Naive thymus-derived CD8-positive, alpha-beta T cell (primary cell): ENCODE measurements around the gene CTSH. TPM values are rescaled to one million over a fixed set of nuclear protein-coding genes. Genes with fewer than 3 reads are reported as not detected.

ENCODE experiments used
- ATAC-seq, 2 donors: fragments of 150-1000 bp; cut with Tn5 transposase in 1 of 2; sonication (Bioruptor Pico), chemical (Tn5 transposase) in 1 of 2; 1 replicate in 1 of 2; 2 replicates in 1 of 2; pipeline ENCODE4 v1.10.0; 2021; ENCODE audit warnings: mild to moderate bottlenecking in 2 of 2, moderate library complexity in 2 of 2
- POLR2A ChIA-PET: fragments of 350-600 bp; sonication (Branson Sonifier 250); formaldehyde crosslinking; loops from one replicate; lab custom pipeline; 2021; ENCODE audit warnings: antibody characterized with exemption; lab: Charles Lee
- DNase-seq, 10 donors: peaks; one replicate each; pipeline versions ENCODE4 v3.0.0 to v3.0.0-alpha.2; 2020 to 2022
- H3K27ac Mint-ChIP-seq, 10 donors: one replicate each; pipeline ENCODE4 v1.8.0; 2020 to 2022; ENCODE audit warnings: mild to moderate bottlenecking in 10 of 10, mixed read lengths in 10 of 10, moderate library complexity in 4 of 10, inconsistent platforms in 1 of 10
- H3K27me3 Mint-ChIP-seq, 5 donors: one replicate each; pipeline ENCODE4 v1.8.0; 2021 to 2022; ENCODE audit warnings: mixed read lengths in 5 of 5
- H3K36me3 Mint-ChIP-seq, 3 donors: one replicate each; pipeline ENCODE4 v1.8.0; 2020 to 2022; ENCODE audit warnings: mixed read lengths in 3 of 3, mild to moderate bottlenecking in 2 of 3, inconsistent platforms in 1 of 3
- H3K4me1 Mint-ChIP-seq, 4 donors: one replicate each; pipeline ENCODE4 v1.8.0; 2021 to 2022; ENCODE audit warnings: mixed read lengths in 4 of 4
- H3K4me3 Mint-ChIP-seq, 10 donors: one replicate each; pipeline ENCODE4 v1.8.0; 2020 to 2022; ENCODE audit warnings: mild to moderate bottlenecking in 10 of 10, mixed read lengths in 10 of 10, moderate library complexity in 6 of 10, inconsistent platforms in 1 of 10
- H3K9me3 Mint-ChIP-seq, 9 donors: one replicate each; pipeline ENCODE4 v1.8.0; 2020 to 2022; ENCODE audit warnings: mixed read lengths in 9 of 9, mild to moderate bottlenecking in 3 of 9, inconsistent platforms in 1 of 9, moderate library complexity in 1 of 9
- polyA plus RNA-seq, 3 donors: library from polyadenylated mRNA; unstranded; fragments of 300-500 nt; fragmentation: Illumina TruSeq; gene quantifications; one replicate each; pipeline ENCODE4 v1.2.3, GENCODE V29; 2021
- total RNA-seq, 8 experiments: library from RNA in 2 of 8; stranded (reverse) in 2 of 8; gene quantifications; one replicate each; pipeline ENCODE4 v1.2.3 and lab custom pipeline; 2021 to 2026

The CTSH gene
- total and polyA plus RNA-seq, 5 experiments from 2014 or later = 3.6 to 7.9 (median 5.8) TPM

- Mint-ChIP-seq H3K36me3 (no peaks in the 10 kb centered on the region), H3K4me3 (no peak overlapping the region), H3K27me3 (no peaks in the 10 kb centered on the region), H3K9me3 (no peaks in the 10 kb centered on the region), H3K27ac (no peak overlapping the region), H3K4me1 (no peaks in the 10 kb centered on the region)
- no peak for DNase-seq
- ATAC-seq = no peak
- POLR2A ChIA-PET = no interaction called here
Measured at GRCh38 chr15:78969687-78970349, 25.0 kb upstream of the CTSH start.

- no peak for DNase-seq
- Mint-ChIP-seq H3K9me3 (no peaks in the 10 kb centered on the region), H3K27me3 (no peaks in the 10 kb centered on the region), H3K4me3 (no peak overlapping the region), H3K27ac (no peak overlapping the region), H3K36me3 (no peaks in the 10 kb centered on the region), H3K4me1 (no peaks in the 10 kb centered on the region)
- POLR2A ChIA-PET = no interaction called here
- ATAC-seq = no peak
Measured at GRCh38 chr15:78968539-78969271, 23.9 kb upstream of the CTSH start.

- H3K36me3 Mint-ChIP-seq = no peaks in the 10 kb centered on the region
- H3K27ac Mint-ChIP-seq = no peak overlapping the region
- H3K9me3 Mint-ChIP-seq = no peaks in the 10 kb centered on the region
- DNase-seq (no peak), ATAC-seq (no peak)
- no peaks in the 10 kb centered on the region for H3K4me1 Mint-ChIP-seq
- no peak overlapping the region for H3K4me3 Mint-ChIP-seq
- POLR2A ChIA-PET = interaction anchor here (0.6 kb wide), 1 partner anchor 17 kb away, joined by 4 read pairs; no protein-coding TSS in a partner anchor
- H3K27me3 Mint-ChIP-seq = no peaks in the 10 kb centered on the region
Measured at GRCh38 chr15:78968114-78968513, 23.3 kb upstream of the CTSH start.

- peaks cover 0 to 2% (median 0%) of the 10 kb centered on the region in 3 donors for H3K36me3 Mint-ChIP-seq
- H3K27me3 Mint-ChIP-seq = no peaks in the 10 kb centered on the region
- POLR2A ChIA-PET = no interaction called here
- DNase-seq (no peak), ATAC-seq (no peak)
- no peak overlapping the region for H3K27ac Mint-ChIP-seq
- peaks cover 0 to 2% (median 0%) of the 10 kb centered on the region in 4 donors for H3K4me1 Mint-ChIP-seq
- H3K9me3 Mint-ChIP-seq = no peaks in the 10 kb centered on the region
- no peak overlapping the region for H3K4me3 Mint-ChIP-seq
Measured at GRCh38 chr15:78960308-78960707, 15.5 kb upstream of the CTSH start.

GRCh38 chr15:78959360-78959759, 14.5 kb upstream of the CTSH start:
- POLR2A ChIA-PET = no interaction called here
- DNase-seq = no peak
- H3K27ac Mint-ChIP-seq = no peak overlapping the region
- H3K36me3 Mint-ChIP-seq = peaks cover 0 to 2% (median 0%) of the 10 kb centered on the region in 3 donors
- peaks cover 0 to 4% (median 2%) of the 10 kb centered on the region in 5 donors for H3K27me3 Mint-ChIP-seq
- peaks cover 0 to 2% (median 0%) of the 10 kb centered on the region in 4 donors for H3K4me1 Mint-ChIP-seq
- no peak for ATAC-seq
- H3K9me3 Mint-ChIP-seq = no peaks in the 10 kb centered on the region
- H3K4me3 Mint-ChIP-seq = no peak overlapping the region

GRCh38 chr15:78957416-78958093, 12.7 kb upstream of the CTSH start:
- Mint-ChIP-seq H3K9me3 (no peaks in the 10 kb centered on the region), H3K27ac (no peak overlapping the region), H3K4me3 (no peak overlapping the region), H3K4me1 (peaks cover 0 to 2% (median 0%) of the 10 kb centered on the region in 4 donors), H3K27me3 (peaks cover 0 to 5% (median 4%) of the 10 kb centered on the region in 5 donors), H3K36me3 (peaks cover 0 to 2% (median 0%) of the 10 kb centered on the region in 3 donors)
- DNase-seq (no peak), ATAC-seq (no peak)
- POLR2A ChIA-PET = no interaction called here

GRCh38 chr15:78956937-78957336, 12.1 kb upstream of the CTSH start:
- POLR2A ChIA-PET = interaction anchor here (0.8 kb wide), 1 partner anchor 10 kb away, joined by 5 read pairs; no protein-coding TSS in a partner anchor
- DNase-seq = no peak
- Mint-ChIP-seq H3K27ac (no peak overlapping the region), H3K27me3 (peaks cover 0 to 5% (median 4%) of the 10 kb centered on the region in 5 donors), H3K36me3 (peaks cover 0 to 2% (median 0%) of the 10 kb centered on the region in 3 donors), H3K4me1 (peaks cover 0 to 2% (median 0%) of the 10 kb centered on the region in 4 donors), H3K4me3 (no peak overlapping the region), H3K9me3 (no peaks in the 10 kb centered on the region)
- no peak for ATAC-seq

GRCh38 chr15:78955355-78955754, 10.5 kb upstream of the CTSH start:
- Mint-ChIP-seq H3K4me3 (no peak overlapping the region), H3K4me1 (peaks cover 6 to 8% (median 7%) of the 10 kb centered on the region in 4 donors), H3K36me3 (no peaks in the 10 kb centered on the region), H3K9me3 (peaks cover 0 to 1% (median 0%) of the 10 kb centered on the region in 9 donors), H3K27ac (no peak overlapping the region), H3K27me3 (peaks cover 0 to 5% (median 4%) of the 10 kb centered on the region in 5 donors)
- POLR2A ChIA-PET = no interaction called here
- no peak for DNase-seq
- ATAC-seq = no peak

- peaks cover 4 to 8% (median 7%) of the 10 kb centered on the region in 4 donors for H3K4me1 Mint-ChIP-seq
- peak overlapping the region in 2 of 10 donors; percentile 5 to 17 for H3K27ac Mint-ChIP-seq
- no peaks in the 10 kb centered on the region for H3K36me3 Mint-ChIP-seq
- ATAC-seq = no peak
- peaks cover 0 to 1% (median 0%) of the 10 kb centered on the region in 9 donors for H3K9me3 Mint-ChIP-seq
- DNase-seq = no peak
- H3K27me3 Mint-ChIP-seq = peaks cover 0 to 5% (median 4%) of the 10 kb centered on the region in 5 donors
- POLR2A ChIA-PET = no interaction called here
- H3K4me3 Mint-ChIP-seq = no peak overlapping the region
Measured at GRCh38 chr15:78951841-78952238, 7.0 kb upstream of the CTSH start.

GRCh38 chr15:78950902-78951840, 6.3 kb upstream of the CTSH start:
- peak in 1 of 2 donors; percentile 25 for ATAC-seq
- H3K36me3 Mint-ChIP-seq = no peaks in the 10 kb centered on the region
- peak overlapping the region in 2 of 10 donors; percentile 5 to 17 for H3K27ac Mint-ChIP-seq
- H3K9me3 Mint-ChIP-seq = peaks cover 0 to 1% (median 0%) of the 10 kb centered on the region in 9 donors
- POLR2A ChIA-PET = no interaction called here
- DNase-seq = no peak
- peaks cover 2 to 5% (median 4%) of the 10 kb centered on the region in 5 donors for H3K27me3 Mint-ChIP-seq
- peaks cover 5 to 8% (median 7%) of the 10 kb centered on the region in 4 donors for H3K4me1 Mint-ChIP-seq
- no peak overlapping the region for H3K4me3 Mint-ChIP-seq

- H3K4me1 Mint-ChIP-seq = peaks cover 6 to 8% (median 7%) of the 10 kb centered on the region in 4 donors
- no peak overlapping the region for H3K27ac Mint-ChIP-seq
- H3K9me3 Mint-ChIP-seq = peaks cover 0 to 1% (median 0%) of the 10 kb centered on the region in 9 donors
- POLR2A ChIA-PET = no interaction called here
- peaks cover 2 to 9% (median 4%) of the 10 kb centered on the region in 5 donors for H3K27me3 Mint-ChIP-seq
- no peak overlapping the region for H3K4me3 Mint-ChIP-seq
- no peaks in the 10 kb centered on the region for H3K36me3 Mint-ChIP-seq
- no peak for ATAC-seq
- no peak for DNase-seq
Measured at GRCh38 chr15:78950343-78950742, 5.5 kb upstream of the CTSH start.

- peaks cover 6 to 12% (median 10%) of the 10 kb centered on the region in 4 donors for H3K4me1 Mint-ChIP-seq
- DNase-seq = no peak
- H3K27ac Mint-ChIP-seq = no peak overlapping the region
- H3K27me3 Mint-ChIP-seq = peaks cover 1 to 9% (median 2%) of the 10 kb centered on the region in 5 donors
- no peaks in the 10 kb centered on the region for H3K36me3 Mint-ChIP-seq
- H3K4me3 Mint-ChIP-seq = no peak overlapping the region
- POLR2A ChIA-PET = no interaction called here
- no peak for ATAC-seq
- peaks cover 0 to 1% (median 0%) of the 10 kb centered on the region in 9 donors for H3K9me3 Mint-ChIP-seq
Measured at GRCh38 chr15:78949461-78949860, 4.6 kb upstream of the CTSH start.
